Hippocampal formation (tissue), 2 donors: ENCODE data around the gene KLF2.
"Not testable (repeated sequence)": the region's sequence is repeated elsewhere in the genome, so short reads cannot be mapped to it uniquely, and the experiment has no call there.

ENCODE experiments used
- DNase-seq, 2 donors: peaks; one replicate each; lab custom pipeline; 2025; lab: John Stamatoyannopoulos, UW

The KLF2 gene

GRCh38 chr19:16324384-16325160 is at the start of gene KLF2:
Gene KLF2, plus strand, starts transcription at chr19:16324826. Its CDS starts 98 bp downstream, at chr19:16324924.
- DNase-seq: peak; percentile 16 to 47

GRCh38 chr19:16280306-16280705 is 44.3 kb upstream of the KLF2 start:
- DNase-seq: no peak

DNA sequence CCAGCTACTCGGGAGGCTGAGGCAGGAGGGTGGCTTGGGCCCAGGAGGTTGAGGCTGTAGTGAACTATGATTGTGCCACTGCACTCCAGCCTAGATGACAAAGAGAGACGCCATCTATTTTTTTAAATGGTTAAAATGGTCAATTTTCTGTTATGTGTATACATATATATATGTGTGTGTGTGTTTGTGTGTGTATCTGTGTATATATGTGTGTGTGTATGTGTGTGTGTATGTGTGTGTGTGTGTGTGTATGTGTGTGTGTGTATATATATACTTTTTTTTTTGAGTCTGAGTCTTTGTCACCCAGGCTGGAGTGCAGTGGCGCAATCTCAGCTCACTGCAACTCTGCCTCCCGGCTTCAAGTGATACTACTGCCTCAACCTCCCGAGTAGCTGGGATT is 42.9 kb upstream of the KLF2 start:
- no peak for DNase-seq

DNA sequence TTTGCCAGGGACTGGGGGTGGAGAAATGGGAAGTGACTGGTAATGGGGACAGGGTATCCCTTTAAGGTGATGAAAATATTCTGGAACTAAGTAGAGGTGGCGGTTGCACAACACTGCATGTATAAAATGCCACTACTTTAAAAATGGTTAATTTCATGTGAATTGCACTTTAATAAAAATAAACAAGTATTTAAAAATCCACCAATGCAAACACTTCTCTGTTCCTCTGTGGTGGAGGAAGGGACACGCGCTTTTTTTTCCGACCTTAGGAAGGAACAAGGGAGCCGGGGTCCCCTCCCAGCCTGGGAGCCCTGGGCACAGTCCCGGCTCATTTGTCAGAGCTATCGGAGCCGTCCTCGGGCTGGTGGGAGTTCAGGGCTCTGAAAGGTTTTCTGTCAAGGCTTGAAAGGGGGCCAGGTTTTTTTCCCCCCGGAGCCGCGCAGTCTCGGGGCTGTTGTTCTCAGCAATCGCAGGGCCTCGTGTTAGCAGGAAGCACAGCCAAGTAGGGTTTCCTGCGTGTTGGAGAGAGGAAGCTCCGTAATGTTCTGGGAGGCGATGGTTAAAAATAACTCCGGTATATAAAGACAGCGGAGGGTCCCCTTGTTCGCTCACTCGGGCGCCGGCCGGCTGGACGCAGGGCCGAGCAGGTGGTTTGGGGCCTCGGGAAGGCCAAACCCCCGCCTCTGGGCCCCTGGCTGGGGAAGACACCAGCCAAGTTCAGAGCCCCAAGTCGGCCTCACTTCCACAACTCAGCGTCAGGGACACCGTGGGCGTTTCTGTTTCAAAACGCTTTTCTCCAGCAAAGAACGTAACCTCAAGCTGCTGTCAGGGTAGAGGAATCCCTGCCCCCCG is 41.2 kb upstream of the KLF2 start:
- peak; percentile 60 to 70 for DNase-seq

- no peak for DNase-seq
Observed at GRCh38 chr19:16284505-16284904, 40.1 kb upstream of the KLF2 start.

DNA sequence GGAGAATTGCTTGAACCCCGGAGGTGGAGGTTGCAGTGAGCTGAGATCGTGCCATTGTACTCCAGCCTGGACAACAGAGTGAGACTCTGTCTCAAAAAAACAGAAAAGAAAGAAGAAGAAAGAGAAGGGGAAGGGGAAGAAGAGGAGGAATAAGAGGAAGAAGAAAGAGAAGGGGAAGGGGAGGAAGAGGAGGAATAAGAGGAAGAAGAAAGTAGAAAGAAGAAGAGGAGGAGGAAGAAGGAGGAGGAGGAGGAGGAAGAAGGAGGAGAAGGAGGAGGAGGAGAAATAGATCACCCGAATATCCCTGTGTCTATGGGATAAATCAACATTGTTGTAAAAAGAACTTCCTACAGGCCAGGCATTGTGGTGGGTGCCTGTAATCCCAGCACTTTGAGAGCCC is 39.5 kb upstream of the KLF2 start:
- DNase-seq: not testable (repeated sequence)

DNA sequence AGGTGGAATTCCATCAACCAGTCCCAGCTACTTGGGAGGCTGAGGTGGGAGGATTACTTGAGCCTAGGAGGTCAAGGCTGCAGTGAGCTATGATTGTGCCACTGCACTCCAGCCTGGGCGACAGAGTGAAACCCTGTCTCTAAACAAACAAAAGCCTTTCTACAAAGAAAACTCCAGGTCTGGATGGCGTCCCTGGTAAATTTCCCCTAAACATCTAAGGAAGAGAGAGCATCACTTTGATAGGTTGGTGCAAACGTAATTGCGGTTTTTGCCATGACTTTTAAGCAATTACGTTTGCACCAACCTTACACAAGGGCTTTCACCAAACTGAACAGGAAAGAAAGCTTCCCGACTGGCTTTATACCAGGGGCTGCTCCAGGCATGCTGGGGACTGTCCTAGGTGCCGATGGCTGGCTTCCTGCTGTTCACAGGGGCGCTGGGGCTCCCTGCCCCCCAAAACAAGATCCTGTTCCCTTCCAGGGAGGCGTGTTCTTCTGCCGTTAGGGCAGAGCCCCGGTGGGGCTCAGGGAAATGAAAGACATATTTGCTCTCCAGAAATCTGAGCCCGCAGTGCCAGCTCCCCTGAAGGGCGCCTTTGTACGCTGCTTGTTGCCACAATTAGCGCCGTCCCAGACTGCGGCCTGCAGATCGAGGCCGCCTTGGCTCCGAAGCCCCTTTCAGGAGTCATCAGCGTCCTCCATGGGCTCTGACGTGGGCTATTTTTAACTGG is 38.7 kb upstream of the KLF2 start:
- peak; percentile 10 to 31 for DNase-seq

DNA sequence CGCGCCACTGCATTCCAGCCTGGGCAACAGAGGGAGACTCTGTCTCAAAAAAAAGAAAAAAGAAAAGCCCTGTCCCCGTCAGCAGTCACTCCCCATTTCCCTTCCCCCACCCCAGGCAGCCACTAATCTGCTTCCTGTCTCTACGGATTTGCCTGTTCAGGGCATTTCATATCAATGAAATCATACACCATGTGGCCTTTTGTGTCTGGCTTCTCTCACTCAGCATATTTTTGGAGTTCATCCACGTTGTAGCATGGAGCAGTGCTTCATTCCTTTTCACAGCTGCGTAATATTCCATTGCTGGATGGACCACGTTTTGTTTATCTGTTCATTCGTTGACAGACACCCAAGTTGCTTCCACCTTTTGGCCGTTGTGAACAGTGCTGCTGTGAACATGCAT is 36.1 kb upstream of the KLF2 start:
- no peak for DNase-seq

- no peak for DNase-seq
Observed at GRCh38 chr19:16289594-16289993, 35.0 kb upstream of the KLF2 start.

DNA sequence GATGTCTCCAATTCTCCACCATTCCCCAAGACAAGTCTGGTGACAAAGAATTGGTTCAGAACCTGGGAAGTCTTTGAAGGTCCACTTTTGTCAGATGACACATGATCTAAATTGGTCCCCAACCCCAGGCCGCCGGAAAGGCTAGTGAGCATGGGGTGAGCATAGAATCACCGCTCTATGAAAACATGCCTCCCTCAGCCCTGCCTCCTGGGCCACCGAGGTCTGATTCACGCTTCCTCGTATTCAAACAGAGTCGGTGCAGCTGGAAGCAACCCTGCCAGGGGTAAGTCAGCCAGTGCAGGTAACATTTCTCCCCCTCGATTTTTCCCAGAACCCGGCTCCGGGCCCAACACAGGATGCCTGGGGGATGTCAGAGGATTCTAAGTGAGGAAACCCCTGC is 33.9 kb upstream of the KLF2 start:
- no peak for DNase-seq

- no peak for DNase-seq
Observed at GRCh38 chr19:16293118-16294091, 31.2 kb upstream of the KLF2 start.

GRCh38 chr19:16295057-16295456 is 29.6 kb upstream of the KLF2 start:
- DNase-seq: no peak

DNA sequence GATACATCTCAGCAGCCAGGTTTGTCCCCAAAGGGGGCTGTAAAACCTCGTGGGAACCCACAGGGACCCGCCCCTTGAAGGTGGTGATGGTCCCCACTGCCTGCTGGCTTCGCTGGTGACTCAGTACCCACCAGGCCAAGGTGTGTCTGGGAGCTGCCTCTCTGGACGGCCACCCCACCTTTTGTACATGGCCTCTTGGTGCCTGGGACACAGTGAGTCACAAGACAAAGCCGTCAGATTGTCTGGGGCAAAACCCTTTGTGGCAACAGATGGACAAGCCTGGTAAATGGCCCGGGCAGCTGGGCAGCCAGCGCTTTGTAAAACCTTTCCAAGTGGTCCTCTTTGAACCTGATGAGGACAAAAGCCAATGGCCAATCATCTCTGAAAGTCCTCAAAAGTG is 27.9 kb upstream of the KLF2 start:
- no peak for DNase-seq

DNA sequence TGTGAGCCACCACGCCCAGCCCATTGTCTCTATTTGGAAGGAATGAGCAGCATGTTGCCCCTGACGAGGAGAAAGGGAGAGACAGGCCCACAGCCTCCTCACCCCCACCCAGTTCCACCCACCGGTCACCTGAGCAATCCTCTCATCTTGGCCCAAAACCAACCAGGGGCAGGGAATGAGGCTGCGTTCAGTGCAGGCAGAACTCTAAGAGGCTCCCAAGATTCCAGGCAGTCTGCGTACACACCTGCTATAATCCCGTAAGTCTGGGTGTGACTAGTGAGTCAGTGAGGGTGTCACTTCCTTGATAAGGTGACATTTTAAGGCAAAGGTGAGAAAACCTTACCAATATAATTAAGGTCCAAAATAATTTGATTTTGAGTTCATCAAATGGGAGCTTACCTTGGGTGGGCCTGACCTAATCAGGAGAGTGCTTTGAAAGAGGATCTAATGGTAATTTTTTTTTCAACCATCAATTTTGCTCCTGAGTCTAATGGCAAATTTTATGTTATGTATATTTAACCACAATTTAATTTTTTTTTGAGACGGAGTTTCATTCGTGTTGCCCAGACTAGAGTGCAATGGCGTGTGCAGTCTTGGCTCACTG is 26.9 kb upstream of the KLF2 start:
- DNase-seq: no peak

DNA sequence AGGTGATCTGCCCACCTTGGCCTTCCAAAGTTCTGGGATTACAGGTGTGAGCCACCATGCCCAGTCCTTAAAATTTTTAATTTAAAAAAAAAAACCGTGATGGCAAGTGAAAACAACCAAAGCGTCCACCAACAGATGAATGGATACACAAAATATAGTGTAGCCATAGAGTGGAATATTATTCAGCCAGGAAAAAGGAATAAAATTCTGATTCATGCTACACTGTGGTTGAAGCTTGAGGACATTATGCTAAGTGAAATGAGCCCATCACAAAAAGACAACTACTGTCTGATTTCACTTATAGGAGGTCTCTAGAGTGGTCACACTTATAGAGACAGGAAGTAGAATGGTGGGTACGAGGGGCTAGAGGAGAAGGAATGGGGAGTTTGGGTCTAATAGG is 26.3 kb upstream of the KLF2 start:
- DNase-seq: no peak

GRCh38 chr19:16301999-16302694 is 22.5 kb upstream of the KLF2 start:
- no peak for DNase-seq

DNA sequence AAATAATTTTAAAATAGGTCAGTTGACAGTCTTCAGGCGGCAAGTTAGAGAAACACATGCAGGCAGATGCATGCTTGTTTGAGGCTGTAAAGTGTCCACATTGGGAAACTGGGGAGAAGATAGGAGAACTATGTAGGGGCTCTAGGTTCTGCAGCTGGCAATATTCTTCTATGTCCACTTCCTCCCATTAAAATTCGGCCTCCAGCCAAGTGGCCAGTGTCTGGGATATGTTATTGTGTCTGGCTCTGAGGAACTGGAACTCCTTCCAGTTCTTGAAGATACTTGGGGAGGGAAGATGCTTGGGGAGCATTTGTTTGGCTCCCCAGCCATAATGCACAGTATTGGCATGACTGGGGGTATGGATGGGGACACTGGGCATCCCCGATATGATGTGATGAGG is 20.9 kb upstream of the KLF2 start:
- DNase-seq: no peak

GRCh38 chr19:16304511-16304910 is 20.1 kb upstream of the KLF2 start:
- not testable (repeated sequence) for DNase-seq

GRCh38 chr19:16305060-16305459 is 19.6 kb upstream of the KLF2 start:
- DNase-seq: not testable (repeated sequence)

DNA sequence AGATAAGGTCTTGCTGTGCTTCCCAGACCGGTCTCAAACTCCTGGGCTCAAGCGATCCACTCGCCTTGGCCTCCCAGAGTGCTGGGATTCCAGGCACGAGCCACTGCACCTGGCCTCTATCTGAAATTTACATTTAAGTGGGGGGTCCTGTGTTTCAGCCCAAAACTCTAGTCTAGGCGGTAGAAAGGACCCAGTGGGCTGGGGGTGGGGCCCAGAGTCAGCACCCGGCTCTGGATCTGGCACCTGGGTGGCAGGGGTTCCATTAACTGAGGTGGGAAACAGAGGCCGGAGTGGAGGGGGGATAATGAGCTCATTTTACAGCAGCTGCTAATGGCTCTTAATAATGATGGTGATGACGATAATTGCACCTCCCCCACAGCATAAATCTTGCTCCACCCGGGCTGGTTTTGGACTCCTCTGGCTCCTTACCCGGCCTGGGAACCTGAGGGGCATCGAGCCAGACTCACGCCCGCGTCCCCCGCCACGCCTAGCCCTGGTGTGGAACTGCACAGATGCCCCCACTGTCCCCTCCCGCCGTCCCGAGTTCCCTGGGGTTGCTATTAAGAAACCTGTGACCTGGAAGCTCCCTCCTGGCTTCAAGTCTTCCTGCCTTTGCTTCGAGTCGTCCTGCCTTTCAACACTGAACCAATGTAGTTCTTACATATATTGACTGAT is 17.8 kb upstream of the KLF2 start:
- DNase-seq: no peak
